Umbilical cord (tissue), 1 donor: ENCODE results near the gene NAA40. TPM values are rescaled to one million over a fixed set of nuclear protein-coding genes. Genes with fewer than 3 reads are reported as not detected.

Experiments
- total RNA-seq: library from RNA; depleted of rRNA; stranded (reverse); fragments of >200 nt; gene quantifications from one replicate; pipeline ENCODE4 v1.2.3, GENCODE V29; 2014; ENCODE audit warnings: low replicate concordance; ENCODE audit not compliant: insufficient read depth

Gene NAA40
- total RNA-seq, 1 donor from 2014 or later: 3.6 TPM

Other genes starting within 250 kb of the NAA40 start
- gene ZFTA, start 170.2 kb upstream of the NAA40 start, total RNA-seq: 14.9 TPM
- 6.0 TPM for gene SPINDOC, start 125.5 kb upstream of the NAA40 start, total RNA-seq
- gene MARK2, start 99.9 kb upstream of the NAA40 start, total RNA-seq: 10.8 TPM
- gene RCOR2, start 21.8 kb upstream of the NAA40 start, total RNA-seq: 3.4 TPM
- gene COX8A, start 35.6 kb downstream of the NAA40 start, total RNA-seq: 234 TPM
- gene OTUB1, start 47.4 kb downstream of the NAA40 start, total RNA-seq: 17.6 TPM
- gene FLRT1, start 96.9 kb downstream of the NAA40 start, total RNA-seq: 0.48 TPM
- gene MACROD1, start 227.1 kb downstream of the NAA40 start, total RNA-seq: 8.9 TPM
- 47.2 TPM for gene STIP1, start 247.2 kb downstream of the NAA40 start, total RNA-seq